A549 treated with CORT108297 at 1 μM for 4 hours (cell line): ENCODE measurements around the gene CARMIL3. TPM values are rescaled to one million over a fixed set of nuclear protein-coding genes. Genes with fewer than 3 reads are reported as not detected.

Experiments
- total RNA-seq: library from RNA; stranded (reverse); fragments of 200-300 nt; extraction: Qiagen RNA extraction; gene quantifications from 5 replicates; pipeline ENCODE4 v1.2.3, GENCODE V29; 2022

Gene CARMIL3, protein sequence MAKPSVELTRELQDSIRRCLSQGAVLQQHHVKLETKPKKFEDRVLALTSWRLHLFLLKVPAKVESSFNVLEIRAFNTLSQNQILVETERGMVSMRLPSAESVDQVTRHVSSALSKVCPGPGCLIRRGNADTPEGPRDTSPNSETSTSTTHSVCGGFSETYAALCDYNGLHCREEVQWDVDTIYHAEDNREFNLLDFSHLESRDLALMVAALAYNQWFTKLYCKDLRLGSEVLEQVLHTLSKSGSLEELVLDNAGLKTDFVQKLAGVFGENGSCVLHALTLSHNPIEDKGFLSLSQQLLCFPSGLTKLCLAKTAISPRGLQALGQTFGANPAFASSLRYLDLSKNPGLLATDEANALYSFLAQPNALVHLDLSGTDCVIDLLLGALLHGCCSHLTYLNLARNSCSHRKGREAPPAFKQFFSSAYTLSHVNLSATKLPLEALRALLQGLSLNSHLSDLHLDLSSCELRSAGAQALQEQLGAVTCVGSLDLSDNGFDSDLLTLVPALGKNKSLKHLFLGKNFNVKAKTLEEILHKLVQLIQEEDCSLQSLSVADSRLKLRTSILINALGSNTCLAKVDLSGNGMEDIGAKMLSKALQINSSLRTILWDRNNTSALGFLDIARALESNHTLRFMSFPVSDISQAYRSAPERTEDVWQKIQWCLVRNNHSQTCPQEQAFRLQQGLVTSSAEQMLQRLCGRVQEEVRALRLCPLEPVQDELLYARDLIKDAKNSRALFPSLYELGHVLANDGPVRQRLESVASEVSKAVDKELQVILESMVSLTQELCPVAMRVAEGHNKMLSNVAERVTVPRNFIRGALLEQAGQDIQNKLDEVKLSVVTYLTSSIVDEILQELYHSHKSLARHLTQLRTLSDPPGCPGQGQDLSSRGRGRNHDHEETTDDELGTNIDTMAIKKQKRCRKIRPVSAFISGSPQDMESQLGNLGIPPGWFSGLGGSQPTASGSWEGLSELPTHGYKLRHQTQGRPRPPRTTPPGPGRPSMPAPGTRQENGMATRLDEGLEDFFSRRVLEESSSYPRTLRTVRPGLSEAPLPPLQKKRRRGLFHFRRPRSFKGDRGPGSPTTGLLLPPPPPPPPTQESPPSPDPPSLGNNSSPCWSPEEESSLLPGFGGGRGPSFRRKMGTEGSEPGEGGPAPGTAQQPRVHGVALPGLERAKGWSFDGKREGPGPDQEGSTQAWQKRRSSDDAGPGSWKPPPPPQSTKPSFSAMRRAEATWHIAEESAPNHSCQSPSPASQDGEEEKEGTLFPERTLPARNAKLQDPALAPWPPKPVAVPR (N-terminal part only)
- 0.40 to 0.58 TPM (median 0.50 TPM) in 5 replicates for total RNA-seq

DNA sequence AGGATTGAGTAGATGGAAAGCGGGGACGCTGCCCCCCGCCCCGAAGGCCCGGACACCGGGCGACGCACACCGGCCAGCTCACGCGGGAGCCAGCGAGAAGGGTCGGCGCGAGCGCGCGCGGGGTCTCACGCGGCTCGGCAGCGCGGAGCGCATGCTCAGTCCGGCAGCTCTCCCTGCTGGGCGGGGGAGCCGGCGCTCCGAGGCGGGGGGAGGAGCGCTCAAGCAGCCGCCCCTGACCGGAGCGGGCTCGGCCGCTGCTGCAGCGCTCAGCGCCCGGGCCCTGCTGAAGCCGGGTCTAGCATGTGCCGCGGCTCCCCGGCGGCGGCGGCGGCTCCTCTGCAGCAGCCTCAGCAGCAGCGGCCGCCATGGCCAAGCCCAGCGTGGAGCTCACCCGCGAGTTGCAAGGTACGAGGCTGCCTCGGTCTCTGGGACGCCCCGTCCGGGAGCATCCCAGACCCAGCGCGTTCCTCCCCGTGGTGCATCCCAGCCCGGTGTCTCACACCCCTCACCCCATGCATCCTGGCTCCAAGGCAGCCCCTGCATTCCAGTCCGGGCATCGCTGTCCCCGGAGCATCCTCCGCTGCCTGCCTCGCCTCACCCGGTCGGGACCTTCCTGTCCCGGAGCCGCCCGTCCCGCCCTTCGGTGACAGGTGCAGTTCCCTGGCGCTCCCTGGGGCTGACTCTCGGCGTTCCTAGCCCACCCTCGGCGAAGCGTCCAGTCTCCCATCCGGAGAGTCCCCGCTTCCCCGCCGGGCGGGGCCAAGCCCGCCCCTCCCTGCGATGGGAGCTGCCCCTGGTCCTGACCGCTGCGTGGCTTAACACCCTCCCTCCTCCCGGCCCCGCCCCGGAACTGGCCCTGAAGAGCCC is at the start of gene CARMIL3:
CARMIL3 (plus strand) TSS at position 221 of the 867 bp plus-strand sequence; CDS start at position 366, 145 bp downstream.

DNA sequence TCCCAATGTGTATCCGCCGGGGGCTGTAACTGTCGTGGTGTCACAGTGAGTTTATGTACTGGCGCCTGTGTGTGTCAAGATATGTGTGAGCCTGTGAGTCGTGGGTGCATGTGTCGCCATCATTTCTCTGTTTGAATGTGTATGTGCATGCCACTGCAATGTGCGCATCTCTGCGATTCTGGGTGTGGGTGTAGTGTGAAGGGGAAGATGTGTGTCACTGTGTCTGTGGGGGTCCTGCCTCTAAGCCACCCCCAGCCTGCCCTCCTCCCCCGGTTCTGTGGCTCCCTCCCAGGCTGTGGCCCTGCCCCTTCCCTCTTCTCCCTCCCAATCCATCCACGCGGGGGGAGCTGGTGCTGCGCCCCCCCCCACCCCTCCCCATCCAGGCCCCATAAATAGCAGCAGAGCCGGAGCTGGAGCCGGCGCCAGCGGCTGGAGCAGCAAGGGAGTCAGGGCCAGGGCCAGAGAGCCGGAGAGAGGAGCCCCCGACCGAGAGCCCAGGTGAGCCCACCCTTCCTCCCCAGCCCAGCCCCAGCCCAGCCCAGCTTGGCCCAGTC is 19.4 kb downstream of the CARMIL3 start, which contains the start of gene CPNE6:
CPNE6 (plus strand) TSS at position 419 of the 554 bp plus-strand sequence. CDS start 1,375 bp downstream, outside the sequence.

DNA sequence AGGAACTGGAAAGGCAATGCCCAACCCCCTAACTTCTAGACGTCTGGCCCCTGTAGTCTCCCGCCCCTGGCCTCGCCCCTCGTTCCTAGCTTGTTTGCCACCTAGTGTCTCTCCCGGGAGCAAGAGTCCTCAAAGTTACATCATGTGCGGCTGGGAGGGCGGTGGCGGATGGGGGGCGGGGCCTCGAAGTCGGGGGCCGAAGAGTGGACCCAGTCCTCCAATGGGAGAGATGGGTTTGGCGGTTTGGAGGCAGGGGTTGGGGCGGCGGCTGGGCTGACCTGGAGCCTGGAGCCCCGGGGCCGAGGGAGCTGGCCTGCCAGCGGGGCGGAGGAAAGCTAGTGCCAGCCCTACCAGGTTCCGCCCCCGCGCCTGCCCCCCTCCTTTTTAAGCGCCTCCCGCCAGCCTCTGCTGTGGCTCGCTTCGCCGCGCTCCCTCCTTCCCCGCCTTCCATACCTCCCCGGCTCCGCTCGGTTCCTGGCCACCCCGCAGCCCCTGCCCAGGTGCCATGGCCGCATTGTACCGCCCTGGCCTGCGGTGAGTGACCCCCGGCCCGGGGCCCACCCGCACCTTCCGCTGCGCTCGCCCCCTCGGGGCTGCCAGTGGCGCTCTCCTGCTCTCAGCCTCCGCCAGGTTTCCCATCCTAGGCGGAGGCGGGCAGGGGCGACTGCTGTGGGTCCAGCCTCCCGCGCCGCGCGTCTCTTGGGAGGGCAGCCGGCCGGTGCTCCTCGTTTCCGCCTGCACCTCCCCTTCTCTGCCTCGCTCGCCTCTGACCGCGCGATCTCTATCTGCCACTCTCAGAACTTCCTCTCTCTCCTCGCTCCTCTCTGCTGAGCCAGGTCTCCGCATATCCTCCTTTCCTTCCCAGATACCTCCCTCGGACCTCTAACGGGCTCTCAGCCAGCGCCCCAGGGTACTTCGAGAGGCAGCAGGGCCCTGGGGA is 42.4 kb downstream of the CARMIL3 start, which contains the start of gene PCK2:
PCK2 (plus strand) TSS at position 411 of the 940 bp plus-strand sequence; CDS start at position 506, 95 bp downstream.

DNA sequence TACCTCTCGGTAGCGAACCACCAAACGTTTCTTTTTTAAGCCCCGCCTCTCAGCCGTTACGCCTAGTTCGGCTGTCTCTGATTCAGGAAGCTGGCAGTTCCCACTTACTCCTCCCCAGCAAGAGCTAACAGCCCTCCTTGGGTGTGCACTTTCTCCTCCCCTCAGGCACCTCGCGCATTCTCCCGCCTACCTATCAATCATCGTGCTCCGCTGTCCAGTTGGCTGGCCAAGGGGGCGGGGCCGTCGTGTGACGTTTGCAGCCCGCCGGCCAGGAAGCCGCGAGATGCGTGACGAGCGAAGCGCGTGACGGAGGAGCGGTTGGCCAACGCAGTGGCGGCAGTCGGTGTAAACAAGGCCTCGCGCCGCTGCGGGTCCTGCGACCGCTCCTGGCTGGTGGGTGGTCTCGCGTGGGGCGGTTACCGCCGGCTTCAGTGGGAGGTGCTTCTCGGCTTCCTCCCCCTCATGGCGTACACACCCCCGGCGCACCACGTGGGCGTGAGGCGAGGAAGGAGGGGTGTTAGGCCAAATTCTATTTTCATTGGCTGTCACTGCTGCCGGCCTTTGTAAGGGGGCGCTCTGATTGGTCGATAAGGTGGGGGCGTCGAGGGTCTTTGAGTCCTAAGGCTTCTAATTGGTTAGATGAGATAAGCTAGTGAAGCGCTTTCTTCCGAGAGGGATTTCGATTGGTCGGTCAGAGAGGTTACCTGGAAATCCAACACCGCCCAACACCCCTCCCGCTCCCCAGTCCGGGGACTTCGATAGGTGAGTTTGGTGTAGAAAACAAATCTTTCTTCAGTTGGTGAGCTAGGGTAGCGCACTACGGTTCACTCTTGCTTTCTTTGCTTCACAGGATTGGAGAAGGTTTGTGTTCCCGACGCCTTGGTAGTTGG is 63.0 kb downstream of the CARMIL3 start, which contains the start of the genes DCAF11 and NRL:
DCAF11 (plus strand) TSS at position 246 of the 890 bp plus-strand sequence. CDS start 818 bp downstream, outside the sequence.
NRL (minus strand) TSS at position 418 of the 890 bp plus-strand sequence. CDS start 32,101 bp downstream, outside the sequence.

Other genes starting within 250 kb of the CARMIL3 start
- 44.3 to 49.9 TPM (median 47.7 TPM) in 5 replicates for gene DHRS4, start 98.2 kb upstream of the CARMIL3 start, total RNA-seq
- 21.2 to 33.3 TPM (median 30.4 TPM) in 5 replicates for gene DHRS4L2, start 63.1 kb upstream of the CARMIL3 start, total RNA-seq
- gene CPNE6, start 19.6 kb downstream of the CARMIL3 start, total RNA-seq, result 0.05 TPM in 1 of 5 replicates, not detected in the others
- 15.8 to 22.3 TPM (median 20.7 TPM) in 5 replicates for gene PCK2, start 42.3 kb downstream of the CARMIL3 start, total RNA-seq
- 19.4 to 24.7 TPM (median 20.5 TPM) in 5 replicates for gene DCAF11, start 62.8 kb downstream of the CARMIL3 start, total RNA-seq
- gene NRL, start 62.9 kb downstream of the CARMIL3 start, total RNA-seq, result 0.60 to 1.1 TPM (median 0.97 TPM) in 5 replicates
- 0.07 to 0.15 TPM in 2 of 5 replicates, not detected in the others for gene FITM1, start 78.7 kb downstream of the CARMIL3 start, total RNA-seq
- 161 to 192 TPM (median 170 TPM) in 5 replicates for gene PSME1, start 84.2 kb downstream of the CARMIL3 start, total RNA-seq
- 49.0 to 66.1 TPM (median 64.4 TPM) in 5 replicates for gene EMC9, start 89.6 kb downstream of the CARMIL3 start, total RNA-seq
- gene PSME2, start 94.6 kb downstream of the CARMIL3 start, total RNA-seq, result 158 to 201 TPM (median 173 TPM) in 5 replicates
- 19.4 to 37.6 TPM (median 29.7 TPM) in 5 replicates for gene RNF31, start 95.5 kb downstream of the CARMIL3 start, total RNA-seq
- 17.6 to 21.5 TPM (median 19.7 TPM) in 5 replicates for gene IRF9, start 109.3 kb downstream of the CARMIL3 start, total RNA-seq
- 2.6 to 8.3 TPM (median 4.8 TPM) in 5 replicates for gene REC8, start 120.1 kb downstream of the CARMIL3 start, total RNA-seq
- 78.9 to 89.8 TPM (median 88.2 TPM) in 5 replicates for gene IPO4, start 136.8 kb downstream of the CARMIL3 start, total RNA-seq
- gene TM9SF1, start 143.4 kb downstream of the CARMIL3 start, total RNA-seq, result 62.6 to 70.9 TPM (median 69.7 TPM) in 5 replicates
- gene TSSK4, start 153.7 kb downstream of the CARMIL3 start, total RNA-seq, result not detected in 5 replicates
- gene CHMP4A, start 161.5 kb downstream of the CARMIL3 start, total RNA-seq, result 75.4 to 107 TPM (median 77.3 TPM) in 5 replicates
- gene MDP1, start 164.1 kb downstream of the CARMIL3 start, total RNA-seq, result 30.3 to 32.5 TPM (median 31.5 TPM) in 5 replicates
- 441 to 466 TPM (median 453 TPM) in 5 replicates for gene NEDD8, start 180.4 kb downstream of the CARMIL3 start, total RNA-seq
- 55.1 to 62.8 TPM (median 56.6 TPM) in 5 replicates for gene GMPR2, start 180.9 kb downstream of the CARMIL3 start, total RNA-seq
- gene TINF2, start 190.6 kb downstream of the CARMIL3 start, total RNA-seq, result 34.5 to 39.1 TPM (median 37.5 TPM) in 5 replicates
- 0.65 to 1.3 TPM (median 1.1 TPM) in 5 replicates for gene TGM1, start 211.2 kb downstream of the CARMIL3 start, total RNA-seq
- gene RABGGTA, start 219.6 kb downstream of the CARMIL3 start, total RNA-seq, result 14.9 to 18.6 TPM (median 18.0 TPM) in 5 replicates
- gene DHRS1, start 247.8 kb downstream of the CARMIL3 start, total RNA-seq, result 11.3 to 14.7 TPM (median 12.9 TPM) in 5 replicates
- 14.5 to 19.5 TPM (median 17.5 TPM) in 5 replicates for gene NOP9, start 247.8 kb downstream of the CARMIL3 start, total RNA-seq